ENCODE data around the gene CAB39L. TPM values are rescaled to one million over a fixed set of nuclear protein-coding genes. Genes with fewer than 3 reads are reported as not detected.

The CAB39L gene
- total RNA-seq: 10 to 100 TPM; 24.9 to 39.3 TPM
- long read RNA-seq, donor 1, partial matches to known transcripts: 0 of 7 reads
- long read RNA-seq, donor 1, other reads (novel, unspliced or antisense): 3 of 7 reads
- long read RNA-seq, donor 2, transcript CAB39L-202 (9 exons, 3,676 nt): major isoform, 5 of 11 reads
- long read RNA-seq, donor 2, partial matches to known transcripts: 0 of 11 reads
- long read RNA-seq, donor 2, other reads (novel, unspliced or antisense): 3 of 11 reads

- intact Hi-C loops (cut with DNase I): no loop called here
- DNase-seq (ENCODE audit: low spot score): peak; percentile 100
Measured at GRCh38 chr13:49443704-49444523, at the start of gene CAB39L, which contains the start of gene SETDB2. TSS of gene CAB39L (minus strand) at chr13:49444064. CDS start at chr13:49382910, 61,154 bp downstream. TSS of gene SETDB2 (plus strand) at chr13:49444274. CDS start at chr13:49451894, 7,620 bp downstream.

- intact Hi-C loops (cut with DNase I): no loop called here
- no peak for DNase-seq (ENCODE audit: low spot score)
Measured at GRCh38 chr13:49488563-49488962, 44.7 kb upstream of the CAB39L start.

- intact Hi-C loops (cut with DNase I): no loop called here
- DNase-seq (ENCODE audit: low spot score): no peak
Measured at GRCh38 chr13:49481788-49482187, 37.9 kb upstream of the CAB39L start.

DNA sequence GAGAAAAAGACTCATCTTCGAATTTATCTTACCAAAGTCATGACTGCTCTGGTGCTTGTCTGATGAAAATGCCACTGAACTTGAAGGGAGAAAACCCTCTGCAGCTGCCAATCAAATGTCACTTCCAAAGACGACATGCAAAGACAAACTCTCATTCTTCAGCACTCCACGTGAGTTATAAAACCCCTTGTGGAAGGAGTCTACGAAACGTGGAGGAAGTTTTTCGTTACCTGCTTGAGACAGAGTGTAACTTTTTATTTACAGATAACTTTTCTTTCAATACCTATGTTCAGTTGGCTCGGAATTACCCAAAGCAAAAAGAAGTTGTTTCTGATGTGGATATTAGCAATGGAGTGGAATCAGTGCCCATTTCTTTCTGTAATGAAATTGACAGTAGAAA lies 32.7 kb upstream of the CAB39L start:
- intact Hi-C loops (cut with DNase I): no loop called here
- no peak for DNase-seq (ENCODE audit: low spot score)

GRCh38 chr13:49472186-49472585 lies 28.3 kb upstream of the CAB39L start:
- DNase-seq (ENCODE audit: low spot score): no peak
- intact Hi-C loops (cut with DNase I): no loop called here

DNA sequence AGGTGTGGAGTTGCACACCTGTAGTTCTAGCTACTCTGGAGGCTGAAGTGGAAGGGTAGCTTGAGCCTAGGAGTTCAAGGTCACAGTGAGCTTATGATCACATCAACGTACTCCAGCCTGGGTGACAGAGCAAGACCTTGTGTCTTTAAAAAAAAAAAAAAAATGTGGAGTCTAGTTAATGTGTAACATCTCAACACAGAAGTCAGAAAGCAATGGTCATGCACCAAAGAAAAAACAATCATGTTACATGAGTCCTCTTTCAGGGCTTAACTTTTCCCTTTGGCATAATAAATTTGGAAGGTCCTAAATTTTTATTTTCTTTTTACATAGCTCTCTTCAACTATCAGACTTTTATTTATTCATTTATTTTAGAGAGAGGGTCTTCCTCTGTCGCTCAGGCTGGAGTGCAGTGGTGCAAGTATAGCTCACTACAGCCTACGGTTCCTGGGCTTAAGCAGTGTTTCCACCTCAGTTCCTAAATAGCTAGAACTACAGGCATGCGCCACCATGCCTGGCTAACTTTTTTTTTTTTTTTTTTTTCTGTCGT lies 22.5 kb upstream of the CAB39L start:
- intact Hi-C loops (cut with DNase I): no loop called here
- DNase-seq (ENCODE audit: low spot score): no peak

DNA sequence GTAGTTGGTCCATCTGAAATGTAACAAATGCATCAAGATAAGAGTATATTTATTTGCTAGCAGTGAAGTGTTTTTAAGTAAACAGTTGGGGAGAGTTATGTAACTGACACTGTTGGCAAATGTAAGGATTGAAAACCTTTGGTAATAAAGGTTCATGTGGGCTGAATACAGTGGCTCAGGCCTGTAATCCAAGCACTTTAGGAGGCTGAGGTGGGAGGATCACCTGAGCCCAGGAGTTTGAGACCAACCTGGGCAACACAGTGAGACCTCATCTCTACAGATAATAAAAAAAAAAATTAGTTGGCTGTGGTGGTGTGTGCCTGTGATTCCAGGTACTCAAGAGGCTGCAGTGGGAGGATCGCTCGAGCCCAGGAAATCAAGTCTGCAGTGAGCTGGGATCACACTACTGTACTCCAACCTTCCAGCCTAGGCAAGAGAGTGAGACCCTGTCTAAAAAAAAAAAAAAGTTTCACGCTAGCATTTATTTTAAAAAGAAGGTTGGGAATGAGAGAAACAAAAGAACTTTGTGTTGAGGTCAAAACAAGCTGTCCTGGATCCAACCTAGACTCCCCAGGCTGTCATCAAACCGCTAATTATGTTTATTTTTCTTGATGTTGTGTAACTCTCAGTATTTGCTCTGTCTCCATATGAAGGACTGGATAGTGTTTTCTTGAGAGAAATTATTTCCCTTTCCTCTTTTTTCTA lies 20.9 kb upstream of the CAB39L start:
- no peak for DNase-seq (ENCODE audit: low spot score)
- intact Hi-C loops (cut with DNase I): no loop called here

DNA sequence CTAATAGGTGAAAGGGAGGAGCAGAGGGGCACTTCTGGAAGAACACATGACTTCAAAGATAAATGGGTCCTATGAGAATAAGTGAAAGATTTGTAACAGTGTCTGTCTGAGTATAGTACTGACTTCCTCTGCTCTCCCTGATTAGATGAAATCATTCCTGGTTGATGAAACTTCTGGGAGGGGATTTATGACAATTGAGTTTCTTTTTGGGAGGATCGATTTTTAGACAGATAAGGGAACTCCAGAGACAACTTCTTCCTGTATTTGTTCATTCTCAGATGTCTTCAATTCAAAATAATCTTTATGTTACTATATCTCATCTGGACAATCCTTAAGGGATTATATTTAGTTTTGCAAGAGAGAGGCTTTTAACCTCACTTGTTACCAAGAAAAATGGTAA lies 20.2 kb upstream of the CAB39L start:
- intact Hi-C loops (cut with DNase I): no loop called here
- DNase-seq (ENCODE audit: low spot score): no peak

GRCh38 chr13:49459580-49459979 lies 15.7 kb upstream of the CAB39L start:
- intact Hi-C loops (cut with DNase I): no loop called here
- no peak for DNase-seq (ENCODE audit: low spot score)

DNA sequence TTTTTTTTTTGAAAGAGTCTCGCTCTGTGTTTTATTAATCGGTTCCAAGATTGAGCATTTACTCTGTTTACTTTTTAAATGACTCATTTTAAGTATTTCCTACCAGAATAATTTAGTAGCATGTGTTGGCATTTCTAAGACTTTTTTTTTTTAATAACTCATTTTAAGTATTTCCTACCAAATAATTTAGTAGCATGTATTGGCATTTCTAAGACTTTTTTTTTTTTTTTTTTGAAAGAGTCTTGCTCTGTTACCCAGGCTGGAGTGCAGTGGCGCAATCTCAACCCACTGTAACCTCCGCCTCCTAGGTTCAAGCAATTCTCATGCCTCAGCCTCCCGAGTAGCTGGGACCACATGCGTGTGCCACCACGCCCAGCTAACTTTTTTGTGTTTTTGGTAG lies 13.4 kb upstream of the CAB39L start:
- intact Hi-C loops (cut with DNase I): no loop called here

GRCh38 chr13:49456156-49456555 lies 12.3 kb upstream of the CAB39L start:
- intact Hi-C loops (cut with DNase I): no loop called here
- DNase-seq (ENCODE audit: low spot score): no peak

More for the DNA sequence above, 13.4 kb upstream of the CAB39L start:
- no peak for DNase-seq (ENCODE audit: low spot score)

DNA sequence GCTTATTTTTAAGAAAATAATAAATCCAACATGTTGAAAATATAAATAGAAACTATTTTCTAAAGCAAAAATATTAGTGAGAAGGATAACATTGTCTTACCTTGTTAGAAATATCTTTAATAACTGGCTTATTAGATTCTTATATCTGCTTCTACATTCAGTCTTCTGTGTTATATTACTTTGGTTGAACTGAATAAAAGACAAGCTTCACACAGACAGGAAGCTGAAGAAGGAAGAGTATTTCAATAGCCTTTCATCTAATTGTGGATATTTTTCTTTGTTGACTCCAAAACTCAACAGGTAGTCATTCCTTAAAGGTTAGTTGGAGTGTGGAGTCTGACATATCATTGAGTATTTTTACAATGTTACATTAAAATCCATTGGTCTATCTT lies 11.1 kb upstream of the CAB39L start:
- DNase-seq (ENCODE audit: low spot score): no peak
- intact Hi-C loops (cut with DNase I): no loop called here

DNA sequence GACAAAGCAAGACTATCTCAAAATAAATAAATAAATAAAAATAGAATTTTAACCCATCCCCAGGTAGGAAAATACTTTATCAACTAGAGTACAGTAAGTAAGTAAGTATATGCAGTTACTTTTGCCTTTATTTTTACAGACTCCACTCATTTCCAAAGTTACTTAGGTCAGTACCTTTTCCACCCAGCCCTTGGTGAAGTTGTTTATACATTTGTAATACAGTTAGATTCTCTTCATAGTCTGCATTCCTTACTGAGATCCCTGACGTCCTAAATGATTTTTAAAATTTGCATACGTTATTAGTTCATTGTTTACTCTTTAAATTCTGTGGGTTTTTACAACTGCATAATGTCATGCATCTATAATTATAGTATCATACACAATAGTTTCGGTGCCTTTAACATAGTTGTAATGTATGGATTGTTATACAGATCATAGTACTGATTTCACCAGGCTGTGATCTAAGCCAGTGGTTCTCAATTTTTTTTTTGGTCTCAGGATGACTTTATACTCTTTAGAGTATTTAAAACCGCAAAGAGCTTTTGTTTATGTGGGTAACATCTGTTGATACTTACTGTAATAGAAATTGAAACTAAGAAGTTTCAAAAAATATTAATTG lies 10.6 kb upstream of the CAB39L start:
- intact Hi-C loops (cut with DNase I): no loop called here
- DNase-seq (ENCODE audit: low spot score): no peak

DNA sequence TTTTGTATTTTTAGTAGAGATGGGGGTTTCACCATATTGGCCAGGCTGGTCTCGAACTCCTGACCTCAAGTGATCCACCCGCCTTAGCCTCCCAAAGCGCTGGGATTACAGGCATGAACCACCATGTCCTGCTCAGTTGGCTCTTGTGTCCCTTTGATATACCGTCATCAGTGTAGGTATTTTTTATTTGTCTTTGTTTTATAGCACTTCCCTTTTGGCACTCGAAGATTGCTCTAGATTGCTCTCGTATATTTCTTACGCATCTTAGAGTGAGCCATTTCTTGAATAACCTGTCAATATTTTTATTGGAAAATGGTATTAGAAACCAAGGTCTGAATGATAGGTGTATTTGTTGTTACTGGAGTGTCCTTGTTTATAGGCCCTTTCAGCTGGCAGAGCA lies 9.6 kb upstream of the CAB39L start:
- intact Hi-C loops (cut with DNase I): no loop called here
- DNase-seq (ENCODE audit: low spot score): no peak

DNA sequence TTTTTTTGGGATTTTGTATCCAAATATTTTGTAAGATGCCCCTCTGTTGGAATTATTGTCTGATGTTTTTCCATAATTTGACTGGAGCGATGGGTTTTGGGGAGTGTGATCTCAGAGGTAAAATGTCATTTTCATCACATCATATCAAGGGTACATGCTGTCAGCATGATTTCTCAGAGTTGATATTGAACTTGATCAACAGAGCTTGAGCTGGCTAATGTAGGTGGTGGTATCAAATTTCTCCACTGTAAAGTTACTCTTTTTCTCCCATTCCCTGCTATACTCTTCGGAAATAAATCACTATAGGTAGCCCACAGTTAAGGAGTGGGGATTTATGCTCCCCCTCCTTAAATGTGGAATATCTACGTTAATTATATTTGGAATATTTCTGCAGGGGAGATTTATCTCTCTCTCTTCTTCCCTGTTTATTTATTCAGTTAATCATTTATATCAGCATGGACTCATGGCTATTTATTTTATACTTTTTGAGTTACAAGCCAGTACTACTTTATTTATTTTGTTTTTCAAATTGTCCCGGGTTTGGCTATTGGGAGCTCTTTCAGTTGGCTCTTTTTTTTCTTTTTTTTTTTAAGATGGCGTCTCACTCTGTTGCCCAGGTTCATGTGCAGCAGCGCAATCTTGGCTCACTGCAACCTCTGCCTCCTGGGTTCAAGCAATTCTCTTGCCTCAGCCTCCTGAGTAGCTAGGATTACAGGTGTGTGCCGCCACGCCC lies 9.0 kb upstream of the CAB39L start:
- DNase-seq (ENCODE audit: low spot score): no peak
- intact Hi-C loops (cut with DNase I): no loop called here

- intact Hi-C loops (cut with DNase I): no loop called here
- no peak for DNase-seq (ENCODE audit: low spot score)
Measured at GRCh38 chr13:49450105-49450819, 6.4 kb upstream of the CAB39L start.

GRCh38 chr13:49448753-49449152 lies 4.9 kb upstream of the CAB39L start:
- no peak for DNase-seq (ENCODE audit: low spot score)
- intact Hi-C loops (cut with DNase I): no loop called here

DNA sequence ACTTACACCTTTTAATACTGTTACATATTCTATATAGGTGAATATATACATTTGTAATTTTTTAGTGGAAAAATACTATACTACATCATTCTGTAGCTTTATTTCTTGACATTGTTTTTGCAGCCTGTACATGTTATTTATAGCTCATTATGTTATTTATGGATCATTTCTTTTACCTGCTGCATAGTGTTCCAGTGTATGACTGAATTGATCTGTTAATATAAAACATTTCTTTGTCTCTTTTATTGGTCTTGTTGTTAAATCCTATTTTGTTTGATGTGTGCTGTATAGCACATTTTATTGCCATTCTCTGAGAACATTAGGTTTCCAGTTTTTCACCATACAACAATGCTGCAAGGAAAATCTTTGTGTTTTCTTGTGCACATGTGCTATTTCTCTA lies 2.6 kb upstream of the CAB39L start:
- DNase-seq (ENCODE audit: low spot score): no peak
- intact Hi-C loops (cut with DNase I): no loop called here
